ENCODE measurements around the gene ELL.

Gene ELL

DNA sequence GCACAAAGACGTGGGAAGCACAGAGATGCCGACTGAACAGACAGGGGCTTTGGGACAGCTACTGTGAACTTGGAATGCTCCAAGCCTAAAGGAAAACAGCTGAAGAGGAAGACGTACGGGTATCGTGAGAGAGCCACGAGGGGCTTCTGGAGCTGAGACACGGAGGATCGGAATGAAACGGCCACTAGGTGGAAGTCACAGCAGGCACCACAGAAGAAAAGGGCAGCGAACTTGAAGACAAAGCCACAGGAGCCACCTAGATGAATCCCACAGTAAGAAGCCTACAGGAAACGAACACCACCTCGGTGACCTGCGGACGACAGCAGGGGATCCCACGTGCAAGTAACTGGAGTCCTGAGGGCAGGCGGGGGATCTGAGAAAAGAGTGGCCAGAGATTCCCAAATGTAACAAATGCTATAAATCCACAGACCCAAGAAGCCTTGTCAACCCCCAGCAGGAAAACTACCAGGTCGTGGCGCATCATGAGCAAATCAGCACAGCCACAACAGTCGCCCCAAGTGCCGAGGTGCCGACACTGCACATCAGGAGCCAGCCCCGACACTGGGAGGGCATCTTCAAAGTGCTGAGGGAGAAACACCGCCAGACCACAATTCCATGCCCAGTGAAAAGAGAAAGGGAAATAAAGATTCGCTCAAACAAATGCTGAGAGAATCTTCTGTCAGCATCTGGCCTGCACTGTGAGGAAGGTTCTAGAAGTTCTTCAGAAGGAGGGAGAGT lies 44.7 kb downstream of the ELL start:
- no peak for DNase-seq
- Histone ChIP-seq H3K4me1 (peaks cover 10% of the 10 kb centered on the region), H3K9me3 (no peaks in the 10 kb centered on the region), H3K27me3 (no peaks in the 10 kb centered on the region), H3K36me3 (no peaks in the 10 kb centered on the region; the same call in 1 of the 2 replicates), H3K4me3 (ENCODE audit: low read depth, low read length) (no peak overlapping the region)
- TF ChIP-seq, protein P1, sequence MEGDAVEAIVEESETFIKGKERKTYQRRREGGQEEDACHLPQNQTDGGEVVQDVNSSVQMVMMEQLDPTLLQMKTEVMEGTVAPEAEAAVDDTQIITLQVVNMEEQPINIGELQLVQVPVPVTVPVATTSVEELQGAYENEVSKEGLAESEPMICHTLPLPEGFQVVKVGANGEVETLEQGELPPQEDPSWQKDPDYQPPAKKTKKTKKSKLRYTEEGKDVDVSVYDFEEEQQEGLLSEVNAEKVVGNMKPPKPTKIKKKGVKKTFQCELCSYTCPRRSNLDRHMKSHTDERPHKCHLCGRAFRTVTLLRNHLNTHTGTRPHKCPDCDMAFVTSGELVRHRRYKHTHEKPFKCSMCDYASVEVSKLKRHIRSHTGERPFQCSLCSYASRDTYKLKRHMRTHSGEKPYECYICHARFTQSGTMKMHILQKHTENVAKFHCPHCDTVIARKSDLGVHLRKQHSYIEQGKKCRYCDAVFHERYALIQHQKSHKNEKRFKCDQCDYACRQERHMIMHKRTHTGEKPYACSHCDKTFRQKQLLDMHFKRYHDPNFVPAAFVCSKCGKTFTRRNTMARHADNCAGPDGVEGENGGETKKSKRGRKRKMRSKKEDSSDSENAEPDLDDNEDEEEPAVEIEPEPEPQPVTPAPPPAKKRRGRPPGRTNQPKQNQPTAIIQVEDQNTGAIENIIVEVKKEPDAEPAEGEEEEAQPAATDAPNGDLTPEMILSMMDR (IDR thresholded peaks at IDR 0.05; ENCODE audit: low read depth, low read length), result peak; percentile 46

DNA sequence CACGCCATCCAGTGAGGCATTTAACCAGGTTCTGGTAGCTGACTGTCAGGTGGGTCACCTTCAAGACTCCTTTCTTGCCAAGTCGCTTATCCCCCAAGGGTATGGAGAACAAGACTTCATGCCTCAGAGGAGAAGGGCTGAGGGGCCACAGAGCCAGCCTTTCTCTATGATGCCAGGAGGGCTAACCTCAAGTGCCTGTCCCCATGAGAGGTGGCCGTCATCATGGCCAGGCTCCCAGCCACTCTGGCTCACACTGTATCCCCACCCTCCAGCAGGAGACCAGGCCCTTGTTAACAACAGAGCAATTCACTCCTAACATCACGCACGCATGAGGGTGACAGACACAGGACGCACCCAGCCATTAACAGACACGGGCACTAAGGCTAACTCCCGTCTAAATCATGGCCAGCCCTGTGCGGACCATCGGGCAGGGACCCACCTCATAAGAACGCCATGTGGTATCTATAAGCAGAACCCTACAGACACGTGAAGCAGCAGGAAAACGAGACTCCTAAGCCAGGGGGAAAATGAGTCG lies 45.3 kb downstream of the ELL start:
- DNase-seq, result no peak
- Histone ChIP-seq H3K4me1 (peaks cover 10% of the 10 kb centered on the region), H3K36me3 (no peaks in the 10 kb centered on the region; the same call in 1 of the 2 replicates), H3K27me3 (no peaks in the 10 kb centered on the region), H3K9me3 (no peaks in the 10 kb centered on the region), H3K4me3 (ENCODE audit: low read depth, low read length) (no peak overlapping the region)
- TF ChIP-seq, protein P1 (IDR thresholded peaks at IDR 0.05; ENCODE audit: low read depth, low read length), result no peak

- no peaks in the 10 kb centered on the region for H3K9me3 ChIP-seq
- no peak for DNase-seq
- TF ChIP-seq, protein P1 (IDR thresholded peaks at IDR 0.05; ENCODE audit: low read depth, low read length), result no peak
- H3K27me3 ChIP-seq, result no peaks in the 10 kb centered on the region
- H3K36me3 ChIP-seq, result no peaks in the 10 kb centered on the region; the same call in 1 of the 2 replicates
- H3K4me1 ChIP-seq, result peaks cover 10% of the 10 kb centered on the region
- H3K4me3 ChIP-seq (ENCODE audit: low read depth, low read length), result no peak overlapping the region
Measured at GRCh38 chr19:18475762-18476331, 46.0 kb downstream of the ELL start.

GRCh38 chr19:18475004-18475453 lies 46.8 kb downstream of the ELL start:
- Histone ChIP-seq H3K4me3 (ENCODE audit: low read depth, low read length) (no peak overlapping the region), H3K4me1 (peaks cover 11% of the 10 kb centered on the region), H3K9me3 (no peaks in the 10 kb centered on the region), H3K27me3 (no peaks in the 10 kb centered on the region), H3K36me3 (peaks cover under 1% of the 10 kb centered on the region; the same call in 1 of the 2 replicates)
- TF ChIP-seq, protein P1 (IDR thresholded peaks at IDR 0.05; ENCODE audit: low read depth, low read length), result no peak
- DNase-seq, result no peak

DNA sequence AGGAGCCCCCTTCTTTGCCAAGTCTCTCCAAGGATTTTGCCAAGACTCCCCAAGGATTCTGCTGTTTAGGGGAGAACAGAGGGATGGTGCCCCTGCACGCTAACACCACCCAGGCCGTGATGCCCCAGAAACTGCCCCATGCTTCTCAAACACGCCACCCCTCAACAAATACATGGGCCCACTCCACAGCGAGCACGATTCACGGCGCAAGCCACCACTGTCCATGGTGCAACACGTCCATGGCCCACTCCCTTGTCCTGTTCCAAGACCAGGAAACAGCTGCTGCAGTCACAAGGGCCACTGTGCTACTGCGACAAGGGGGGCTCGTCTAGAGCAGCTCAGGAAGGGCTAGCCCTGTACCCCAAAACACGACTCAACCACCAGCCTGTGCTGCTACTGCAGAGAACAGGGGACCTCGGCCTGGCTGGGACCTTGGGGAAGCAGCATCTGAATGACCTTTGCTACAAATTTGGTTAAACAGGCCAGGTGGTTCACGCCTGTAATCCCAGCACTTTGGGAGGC lies 47.4 kb downstream of the ELL start:
- Histone ChIP-seq H3K36me3 (peaks cover 4% of the 10 kb centered on the region; the same call in 1 of the 2 replicates), H3K9me3 (no peaks in the 10 kb centered on the region), H3K27me3 (no peaks in the 10 kb centered on the region), H3K4me1 (peaks cover 10% of the 10 kb centered on the region), H3K4me3 (ENCODE audit: low read depth, low read length) (no peak overlapping the region)
- TF ChIP-seq, protein P1 (IDR thresholded peaks at IDR 0.05; ENCODE audit: low read depth, low read length), result no peak
- DNase-seq, result no peak
